HepG2 (cell line): ENCODE results near the gene FGGY. TPM values are rescaled to one million over a fixed set of nuclear protein-coding genes. Genes with fewer than 3 reads are reported as not detected.

Experiments used
- ATF2 ChIP-seq: sonication (generic); formaldehyde crosslinking; IDR thresholded peaks from 2 replicates; pipeline ENCODE4 v1.4.0; 2020; ENCODE audit warnings: missing genetic modification reagents
- BATF2 ChIP-seq: sonication (generic); formaldehyde crosslinking; IDR thresholded peaks from 2 replicates; pipeline ENCODE4 v1.8.0; 2022; ENCODE audit warnings: mild to moderate bottlenecking, missing genetic modification reagents, moderate library complexity
- ELF1 ChIP-seq: sonication (generic); formaldehyde crosslinking; IDR thresholded peaks from 2 replicates; pipeline ENCODE4 v1.4.0; 2020; ENCODE audit warnings: missing genetic modification reagents
- ETV6 ChIP-seq: sonication (generic); formaldehyde crosslinking; conservative IDR thresholded peaks from 2 replicates; pipeline ENCODE4 v1.4.0; 2020; ENCODE audit warnings: missing genetic modification reagents
- JUNB ChIP-seq: sonication (generic); formaldehyde crosslinking; IDR thresholded peaks from 2 replicates; pipeline ENCODE4 v1.8.0; 2022; ENCODE audit warnings: missing genetic modification reagents, mild to moderate bottlenecking, borderline replicate concordance
- KMT2B ChIP-seq: IDR thresholded peaks from 2 replicates; pipeline ENCODE4 v1.6.1; 2016; ENCODE audit warnings: missing genetic modification reagents, missing compliant biosample characterization
- NCOA2 ChIP-seq: sonication (generic); formaldehyde crosslinking; IDR thresholded peaks from 2 replicates; pipeline ENCODE4 v1.8.0; 2022; ENCODE audit warnings: inconsistent platforms
- NFKBIZ ChIP-seq: IDR thresholded peaks from 2 replicates; pipeline ENCODE4 v1.6.1; 2018; ENCODE audit warnings: missing genetic modification reagents, missing compliant biosample characterization
- NFYB ChIP-seq: sonication (generic); formaldehyde crosslinking; IDR thresholded peaks from 2 replicates; pipeline ENCODE4 v1.4.0; 2020; ENCODE audit warnings: missing genetic modification reagents
- ZFP1 ChIP-seq: IDR thresholded peaks from 2 replicates; pipeline ENCODE4 v1.6.1; 2016
- ZFP82 ChIP-seq: sonication (generic); formaldehyde crosslinking; IDR thresholded peaks from 2 replicates; pipeline ENCODE4 v1.5.1; 2020; ENCODE audit warnings: mild to moderate bottlenecking, missing genetic modification reagents, borderline replicate concordance
- ZNF414 ChIP-seq: sonication (generic); formaldehyde crosslinking; IDR thresholded peaks from 2 replicates; pipeline ENCODE4 v1.5.0; 2020; ENCODE audit warnings: missing genetic modification reagents
- ZNF572 ChIP-seq: sonication (generic); formaldehyde crosslinking; IDR thresholded peaks from 2 replicates; pipeline ENCODE4 v1.5.1; 2020; ENCODE audit warnings: mild to moderate bottlenecking, missing genetic modification reagents
- ZNF609 ChIP-seq: sonication (generic); formaldehyde crosslinking; IDR thresholded peaks from 2 replicates; pipeline ENCODE4 v1.4.0; 2020; ENCODE audit warnings: mild to moderate bottlenecking, missing genetic modification reagents, borderline replicate concordance
- ZNF672 ChIP-seq: sonication (generic); formaldehyde crosslinking; IDR thresholded peaks from 2 replicates; pipeline ENCODE4 v1.8.1; 2022; ENCODE audit warnings: missing genetic modification reagents
- ZNF878 ChIP-seq: sonication (generic); formaldehyde crosslinking; IDR thresholded peaks from 2 replicates; pipeline ENCODE4 v1.8.1; 2023; ENCODE audit warnings: mild to moderate bottlenecking, missing genetic modification reagents, moderate library complexity
- polyA plus RNA-seq, 8 experiments: library from polyadenylated mRNA; depleted of rRNA in 3 of 8; stranded (reverse) in 7 of 8; unstranded in 1 of 8; fragments of >200 nt; fragmentation: Illumina TruSeq in 4 of 8; extraction: Trizol in 4 of 8; gene quantifications; 2 replicates each; pipeline versions ENCODE4 v1.2.1 to v1.2.3, GENCODE V29; 2011 to 2016; ENCODE audit warnings: low read depth in 4 of 8, missing spikeins in 1 of 8, mixed read lengths in 1 of 8; ENCODE audit not compliant: insufficient read depth in 1 of 8
- total RNA-seq, 5 experiments: library from RNA; depleted of rRNA; stranded (reverse); fragments of >200 nt; fragmentation: Illumina TruSeq; extraction: Trizol; gene quantifications; 2 replicates each; pipeline ENCODE4 v1.2.3, GENCODE V29; 2016; ENCODE audit warnings: low read depth in 1 of 5

The FGGY gene
- total and polyA plus RNA-seq, 2 of the 13 experiments (the other 11 are each of a cell fraction or from before 2014, with no cell fraction given), result 15.7 to 27.5 TPM

- no peak for TF ChIP-seq ZNF414
- peak; percentile 83 for TF ChIP-seq NCOA2
- TF ChIP-seq NFYB, result no peak
- no peak for TF ChIP-seq ZNF672
- no peak for TF ChIP-seq NFKBIZ (CRISPR knock-in tag)
- no peak for TF ChIP-seq KMT2B (CRISPR knock-in tag)
- no peak for TF ChIP-seq ATF2 (CRISPR knock-in tag)
- no peak for TF ChIP-seq ZNF878
- TF ChIP-seq ZNF572 (CRISPR knock-in tag), result no peak
- TF ChIP-seq BATF2 (CRISPR knock-in tag), result no peak
- TF ChIP-seq ZFP1 (CRISPR knock-in tag), result 0 out of 2 replicates have a peak, but pooled peaks have one; percentile 23
- no peak for TF ChIP-seq ETV6 (CRISPR knock-in tag)
- TF ChIP-seq JUNB (CRISPR knock-in tag), result no peak
- no peak for TF ChIP-seq ELF1 (CRISPR knock-in tag)
- no peak for TF ChIP-seq ZFP82
- TF ChIP-seq ZNF609 (CRISPR knock-in tag), result peak; percentile 50; the same call in 1 of the 2 replicates
Measured at GRCh38 chr1:59436637-59437036, 139.7 kb downstream of the FGGY start (continued).
